ENCODE measurements around the gene CLN6.
A peak's percentile ranks its signal among the peaks of the same experiment; 100 is the strongest.
"Not testable (repeated sequence)": the region's sequence is repeated elsewhere in the genome, so short reads cannot be mapped to it uniquely, and the experiment has no call there.

The CLN6 gene

DNA sequence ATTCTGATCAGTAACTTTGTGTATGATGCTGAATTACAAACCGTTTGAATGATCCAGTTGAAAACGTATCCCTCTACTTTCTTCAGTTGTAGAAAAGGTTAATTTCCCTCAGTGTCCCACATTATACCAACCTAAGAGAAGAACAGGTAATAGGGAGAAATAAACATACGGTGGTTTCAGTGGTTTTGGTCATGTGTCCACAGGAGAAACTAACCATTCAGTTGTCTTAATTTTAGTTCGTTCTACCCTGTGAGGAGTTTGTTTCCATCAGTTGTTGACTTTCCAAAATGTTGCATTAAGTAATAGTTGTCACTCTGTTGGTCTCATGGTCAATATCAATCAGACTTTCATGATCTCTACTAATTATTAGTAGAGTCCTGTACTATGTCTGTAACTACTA lies 39.5 kb downstream of the CLN6 start:
- DNase-seq (ENCODE audit: low read depth in 2 of 2) = no peak

DNA sequence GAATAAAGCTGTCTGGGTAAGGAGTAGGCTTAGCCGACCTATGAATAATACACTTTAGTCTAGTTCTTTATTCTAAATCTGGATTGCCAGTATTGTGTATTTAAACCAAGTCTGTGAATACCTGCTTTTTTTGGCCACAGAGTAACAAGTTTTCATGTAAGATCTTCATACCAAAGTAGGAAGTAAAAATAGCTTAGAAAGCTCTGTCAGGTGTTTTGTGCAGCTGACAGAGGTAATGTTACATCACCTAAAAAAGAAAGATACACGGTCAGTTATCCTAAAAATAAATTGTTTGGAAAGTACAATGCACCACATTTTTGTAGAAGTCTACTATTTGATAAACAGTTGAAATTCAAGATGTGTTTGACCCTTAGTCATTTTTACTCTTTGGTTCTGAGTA lies 40.9 kb downstream of the CLN6 start:
- DNase-seq (ENCODE audit: low read depth in 2 of 2) = no peak

DNA sequence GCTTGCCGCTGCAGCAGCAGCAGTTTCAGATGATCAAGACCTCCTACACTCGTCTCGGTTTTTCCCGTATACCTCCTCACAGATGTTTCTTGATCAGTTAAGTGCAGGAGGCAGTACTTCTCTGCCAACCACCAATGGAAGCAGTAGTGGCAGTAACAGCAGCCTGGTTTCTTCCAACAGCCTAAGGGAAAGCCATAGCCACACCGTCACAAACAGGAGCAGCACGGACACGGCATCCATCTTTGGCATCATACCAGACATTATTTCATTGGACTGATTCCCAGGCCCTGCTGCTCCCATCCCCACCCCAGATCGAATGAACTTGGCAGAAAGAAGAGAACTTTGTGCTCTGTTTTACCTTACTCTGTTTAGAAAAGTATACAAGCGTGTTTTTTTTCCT lies 42.0 kb downstream of the CLN6 start:
- DNase-seq (ENCODE audit: low read depth in 2 of 2) = peak; percentile 55 to 62

DNA sequence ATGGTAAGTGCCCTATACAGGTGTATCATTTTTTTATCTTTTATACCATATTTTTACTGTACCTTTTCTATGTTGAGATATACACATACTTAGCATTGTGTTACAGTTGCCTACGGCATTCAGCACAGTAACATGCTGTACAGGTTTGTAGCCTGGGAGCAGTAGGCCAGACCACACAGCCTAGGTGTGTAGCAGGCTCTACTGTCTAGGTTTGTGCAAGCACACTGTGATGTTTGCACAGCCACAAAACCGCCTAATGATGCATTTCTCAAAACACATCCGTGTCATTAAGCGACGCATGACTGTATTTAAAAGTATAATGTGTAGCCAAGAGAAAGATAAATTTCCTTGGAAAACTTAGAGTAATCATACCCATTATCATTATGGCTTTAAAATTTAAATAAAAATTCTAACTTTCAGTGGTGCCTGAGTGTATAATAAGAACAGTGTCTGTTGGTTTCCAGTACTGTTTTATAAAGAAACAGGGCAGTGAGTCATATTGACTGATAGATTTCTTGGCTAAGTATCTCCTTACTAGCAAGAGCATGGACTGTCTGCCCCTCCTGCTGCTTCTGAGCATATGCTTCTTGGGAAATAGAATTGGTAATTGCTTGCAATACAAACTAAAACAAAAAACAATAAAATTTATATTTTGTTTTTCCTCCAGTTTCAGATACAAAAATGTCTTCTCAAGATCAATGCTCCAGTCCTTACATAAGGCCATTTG lies 42.7 kb downstream of the CLN6 start:
- peak in 1 of 2 experiments; percentile 33 for DNase-seq (ENCODE audit: low read depth in 2 of 2)

DNA sequence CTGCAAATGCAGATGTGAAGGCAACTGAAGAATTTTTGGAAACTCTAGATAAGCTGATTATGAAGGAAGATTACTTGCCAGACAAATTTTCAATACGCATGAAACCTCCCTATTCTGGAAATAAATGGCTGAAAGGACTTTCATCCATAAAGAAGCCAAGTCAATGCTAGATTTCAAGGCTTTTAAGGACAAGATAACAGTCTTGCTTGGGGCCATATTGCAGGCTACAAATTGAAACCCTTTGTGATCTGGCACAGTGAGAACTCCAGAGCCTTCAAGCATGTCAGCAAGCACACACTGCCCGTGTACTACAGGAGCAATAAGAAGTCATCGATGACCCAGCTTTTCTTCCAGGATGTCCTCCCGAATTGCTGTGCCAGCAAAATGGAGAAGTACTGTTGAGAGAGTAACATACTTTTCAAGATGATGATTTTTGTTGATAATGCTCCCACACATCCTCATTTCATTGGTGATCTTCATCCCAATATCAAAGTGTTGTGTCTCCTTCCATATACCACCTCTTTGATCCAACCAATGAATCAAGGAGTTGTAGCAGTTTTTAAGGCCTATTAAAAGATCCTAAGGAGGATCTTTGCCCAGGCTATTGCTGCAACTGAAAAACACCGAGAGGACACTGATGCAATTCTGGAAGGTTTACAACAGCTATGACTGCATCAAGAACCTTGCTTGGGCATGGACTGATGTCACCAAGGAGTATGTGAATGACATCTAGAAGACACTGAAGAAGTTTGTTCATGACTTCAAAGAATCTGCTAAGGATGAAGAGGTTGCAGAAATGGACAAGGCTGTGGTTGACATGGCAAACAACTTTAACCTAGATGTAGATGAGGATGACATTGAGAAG lies 44.7 kb downstream of the CLN6 start:
- no peak for DNase-seq (ENCODE audit: low read depth in 2 of 2)

DNA sequence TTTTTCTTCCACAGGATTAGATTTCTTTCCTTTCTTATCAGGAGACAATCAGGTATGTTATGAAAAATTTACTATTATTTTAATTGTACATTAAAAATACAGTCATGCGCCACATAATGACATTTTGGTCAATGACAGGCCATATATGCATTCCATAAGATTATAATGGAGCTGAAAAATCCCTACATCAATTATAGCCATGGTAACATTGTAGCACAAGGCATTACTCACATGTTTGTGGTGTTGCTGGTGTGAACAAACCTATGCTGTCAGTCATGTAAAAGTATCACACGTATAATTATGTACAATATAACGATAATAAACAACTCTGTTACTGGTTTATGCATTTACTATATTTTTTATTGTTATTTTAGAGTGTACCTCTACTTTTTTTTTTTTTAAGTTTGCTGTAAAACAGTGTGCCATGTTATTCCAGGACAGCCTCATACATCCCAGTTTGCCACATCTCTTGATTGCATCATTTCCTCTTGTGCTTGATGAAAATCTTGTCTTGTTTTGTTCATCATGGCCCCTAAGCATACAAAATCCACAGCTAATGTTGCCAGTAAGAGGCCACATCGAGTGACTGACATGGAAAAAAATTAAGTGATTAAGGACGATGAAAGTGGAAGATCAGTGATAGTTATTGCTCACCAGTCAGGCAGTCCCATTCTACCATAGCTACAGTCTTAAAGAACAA lies 45.8 kb downstream of the CLN6 start:
- DNase-seq (ENCODE audit: low read depth in 2 of 2) = no peak

DNA sequence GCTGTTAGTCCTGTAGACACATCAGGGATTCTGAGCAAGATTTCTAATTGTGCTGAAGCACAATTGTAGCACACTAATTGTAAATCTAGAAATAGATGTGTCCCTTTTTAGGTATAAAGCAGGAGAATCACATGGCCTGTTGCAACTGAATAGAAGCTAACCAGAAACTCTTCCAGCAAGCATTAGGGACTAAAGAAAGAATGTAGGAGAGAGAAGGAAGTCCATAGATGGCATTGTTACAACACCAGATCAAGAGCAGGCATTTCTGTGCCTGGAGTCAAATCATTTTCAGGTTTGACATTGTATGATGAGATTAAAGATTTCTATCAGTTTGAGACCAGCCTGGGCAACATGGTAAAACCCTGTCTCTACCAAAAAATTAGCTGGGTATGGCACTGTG lies 51.8 kb downstream of the CLN6 start:
- no peak for DNase-seq (ENCODE audit: low read depth in 2 of 2)

DNA sequence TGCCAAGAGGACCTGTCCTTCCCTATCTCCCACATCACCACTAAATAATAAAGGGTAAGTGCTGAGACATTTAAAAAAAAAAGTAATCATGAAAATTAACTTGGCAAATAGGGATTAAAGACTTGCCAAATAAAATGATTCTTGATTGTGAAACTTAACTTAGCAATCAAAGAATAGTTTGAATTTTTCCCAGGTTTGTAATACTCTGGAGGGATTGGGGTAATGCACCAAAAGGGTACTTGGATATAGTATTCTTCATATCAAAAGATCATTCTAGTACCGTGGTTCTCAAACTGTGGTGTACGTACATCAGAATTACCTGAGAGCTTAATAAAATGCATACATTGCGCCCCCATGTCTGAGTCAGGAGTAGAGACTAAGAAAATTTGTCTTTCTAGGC lies 52.9 kb downstream of the CLN6 start:
- DNase-seq (ENCODE audit: low read depth in 2 of 2) = no peak

DNA sequence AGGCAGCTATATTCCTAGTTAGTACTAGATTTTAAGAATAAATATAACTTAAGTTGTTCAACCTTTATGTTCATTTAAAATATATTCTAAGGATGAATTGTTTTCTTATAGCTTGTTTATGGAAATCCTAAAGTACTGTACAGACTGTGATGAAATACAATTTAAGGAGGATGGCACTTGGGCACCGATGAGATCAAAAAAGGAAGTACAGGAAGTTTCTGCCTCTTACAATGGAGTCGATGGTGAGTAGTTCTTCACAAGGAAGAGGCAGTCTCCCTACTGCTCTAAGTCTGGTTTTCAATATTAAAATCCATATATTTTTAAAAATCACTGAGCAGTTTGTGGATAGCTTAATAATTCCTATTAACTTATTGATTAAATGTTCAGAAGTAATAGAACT lies 54.0 kb downstream of the CLN6 start:
- no peak for DNase-seq (ENCODE audit: low read depth in 2 of 2)

DNA sequence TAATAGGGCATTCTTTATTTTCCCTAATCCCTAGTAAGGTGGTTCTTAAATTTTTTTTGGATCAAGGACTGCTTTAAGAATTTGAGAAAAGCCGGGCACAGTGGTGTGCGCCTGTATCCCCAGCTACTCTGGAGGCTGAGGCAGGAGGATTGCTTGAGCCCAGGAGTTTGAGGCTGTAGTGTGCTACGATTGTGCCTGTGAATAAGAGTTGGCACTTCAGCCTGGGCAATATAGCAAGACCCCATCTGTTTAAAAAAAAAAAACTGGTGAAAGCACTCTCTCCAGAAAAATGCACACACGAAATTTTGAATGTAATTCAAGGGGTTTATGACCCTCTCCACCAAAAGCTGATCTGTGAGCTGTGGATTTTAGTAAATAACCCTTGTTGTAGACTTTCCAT lies 56.4 kb downstream of the CLN6 start:
- no peak for DNase-seq (ENCODE audit: low read depth in 2 of 2)

DNA sequence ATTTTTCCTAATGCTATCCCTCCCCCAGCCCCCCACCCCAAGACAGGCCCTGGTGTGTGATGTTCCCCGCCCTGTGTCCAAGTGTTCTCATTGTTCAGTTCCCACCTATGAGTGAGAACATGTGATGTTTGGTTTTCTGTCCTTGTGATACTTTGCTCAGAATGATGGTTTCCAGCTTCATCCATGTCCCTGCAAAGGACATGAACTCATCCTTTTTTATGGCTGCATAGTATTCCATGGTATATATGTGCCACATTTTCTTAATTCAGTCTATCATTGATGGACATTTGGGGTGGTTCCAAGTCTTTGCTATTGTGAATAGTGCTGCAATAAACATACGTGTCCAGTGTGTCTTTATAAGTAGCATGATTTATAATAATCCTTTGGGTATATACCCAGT lies 57.5 kb downstream of the CLN6 start:
- not testable (repeated sequence) for DNase-seq (ENCODE audit: low read depth in 2 of 2)

DNA sequence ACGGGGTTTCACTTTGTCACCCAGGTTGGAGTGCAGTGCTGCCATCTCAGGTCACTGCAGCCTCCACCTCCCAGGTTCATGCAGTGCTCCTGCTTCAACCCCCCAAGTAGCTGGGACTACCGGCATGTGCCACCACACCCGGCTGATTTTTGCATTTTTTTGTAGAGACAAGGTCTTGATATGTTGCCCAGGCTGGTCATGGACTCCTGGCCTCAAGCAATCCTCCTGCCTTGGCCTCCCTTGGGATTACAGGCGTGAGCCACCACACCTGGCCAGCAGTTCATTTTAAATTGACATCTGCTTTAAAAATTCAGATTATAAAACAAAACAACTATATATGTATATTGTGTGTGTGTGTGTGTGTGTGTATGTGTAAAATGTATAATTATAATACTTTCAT lies 62.7 kb downstream of the CLN6 start:
- DNase-seq (ENCODE audit: low read depth in 2 of 2) = no peak

DNA sequence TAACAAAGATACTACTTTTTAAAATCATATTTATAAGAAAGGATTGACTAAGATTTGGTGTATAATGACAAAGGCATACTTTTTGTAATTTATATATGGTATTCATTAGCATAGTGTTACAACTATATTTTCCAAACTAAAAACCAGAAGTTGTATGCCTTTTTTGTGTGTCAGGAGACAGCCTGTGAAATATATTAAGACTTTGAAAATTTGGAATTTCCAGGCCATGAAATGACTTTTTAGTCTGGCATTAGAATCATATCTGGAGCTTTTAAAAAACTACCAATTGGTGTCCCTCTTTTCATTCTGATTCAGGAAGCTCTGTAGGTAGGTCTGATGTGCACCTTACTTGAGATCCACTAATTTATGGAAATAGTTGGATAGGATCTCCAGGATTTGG lies 66.3 kb downstream of the CLN6 start:
- no peak for DNase-seq (ENCODE audit: low read depth in 2 of 2)

DNA sequence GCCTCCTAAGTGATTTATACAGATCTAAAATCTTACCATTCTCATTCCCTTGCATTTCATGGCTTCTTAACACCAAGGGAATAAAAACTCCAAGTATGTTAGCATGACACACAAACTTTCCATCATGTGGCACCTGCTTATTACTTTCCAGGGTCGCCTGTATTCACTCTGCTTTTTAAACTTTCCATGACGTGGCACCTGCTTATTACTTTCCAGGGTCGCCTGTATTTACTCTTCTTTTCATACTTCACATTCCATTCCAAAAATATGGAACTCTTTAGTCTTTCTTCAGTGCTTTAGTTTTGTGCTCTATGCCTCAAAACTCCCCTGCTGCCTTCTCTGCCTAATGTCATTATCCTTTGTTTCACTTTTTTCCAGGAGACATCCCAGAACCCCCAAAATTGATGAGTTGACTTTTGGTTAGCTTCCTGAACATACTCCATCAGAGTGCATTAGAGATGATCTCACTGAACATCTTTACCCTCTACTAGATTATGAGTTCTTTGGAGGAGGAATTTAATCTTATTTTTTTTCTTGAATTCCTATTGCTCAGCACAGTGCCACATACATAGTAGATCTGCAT lies 71.4 kb downstream of the CLN6 start:
- no peak for DNase-seq (ENCODE audit: low read depth in 2 of 2)

DNA sequence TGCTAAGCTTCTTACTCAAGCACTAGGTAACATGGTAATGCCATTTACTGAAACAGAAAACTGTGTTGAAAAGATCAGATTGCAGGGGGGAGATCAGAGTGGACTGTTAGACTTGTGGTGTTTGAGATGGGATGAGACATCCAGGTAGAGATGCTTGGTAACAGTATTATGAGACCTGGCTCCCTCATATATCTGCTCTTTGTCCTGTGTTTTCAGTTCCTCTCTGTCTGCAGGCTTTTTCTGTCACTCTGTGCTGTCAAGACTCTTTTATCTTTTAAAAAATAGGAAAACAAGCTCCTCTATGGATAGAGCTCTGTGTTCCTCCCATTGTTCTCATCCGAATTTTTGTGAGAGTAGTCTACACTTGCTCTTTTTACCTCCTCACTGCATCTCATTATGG lies 72.5 kb downstream of the CLN6 start:
- DNase-seq (ENCODE audit: low read depth in 2 of 2) = no peak
